Activated T-helper 17 cell treated with anti-CD3 and anti-CD28 coated beads, Interleukin-2, amount 50 U/mL, for 72 hours (primary cell): ENCODE data around the gene TLR10. TPM values are rescaled to one million over a fixed set of nuclear protein-coding genes. Genes with fewer than 3 reads are reported as not detected.
"Not testable (repeated sequence)": the region's sequence is repeated elsewhere in the genome, so short reads cannot be mapped to it uniquely, and the experiment has no call there.

Source experiments
- ATAC-seq: fragments of 150-1000 bp; cut with Tn5 transposase; replicated peaks from 2 replicates; pipeline ENCODE4 v1.10.0; 2021; ENCODE audit warnings: mild to moderate bottlenecking, moderate library complexity
- H3K27ac Mint-ChIP-seq: one replicate; pipeline ENCODE4 v1.8.0; 2022; ENCODE audit warnings: mixed read lengths
- H3K27me3 Mint-ChIP-seq: one replicate; pipeline ENCODE4 v1.8.0; 2022; ENCODE audit warnings: mixed read lengths
- H3K36me3 Mint-ChIP-seq: one replicate; pipeline ENCODE4 v1.8.0; 2022; ENCODE audit warnings: low read depth, mild to moderate bottlenecking, mixed read lengths
- H3K4me1 Mint-ChIP-seq: one replicate; pipeline ENCODE4 v1.8.0; 2022; ENCODE audit warnings: mixed read lengths
- H3K4me3 Mint-ChIP-seq: one replicate; pipeline ENCODE4 v1.8.0; 2022; ENCODE audit warnings: mild to moderate bottlenecking, mixed read lengths
- H3K9me3 Mint-ChIP-seq: one replicate; pipeline ENCODE4 v1.8.0; 2022; ENCODE audit warnings: mixed read lengths
- total RNA-seq, 2 donors: library from RNA; stranded (reverse); gene quantifications; one replicate each; pipeline ENCODE4 v1.2.3, GENCODE V29; 2022

TLR10 gene
- total RNA-seq, 2 donors from 2014 or later, result 0.19 TPM; not detected in 1

DNA sequence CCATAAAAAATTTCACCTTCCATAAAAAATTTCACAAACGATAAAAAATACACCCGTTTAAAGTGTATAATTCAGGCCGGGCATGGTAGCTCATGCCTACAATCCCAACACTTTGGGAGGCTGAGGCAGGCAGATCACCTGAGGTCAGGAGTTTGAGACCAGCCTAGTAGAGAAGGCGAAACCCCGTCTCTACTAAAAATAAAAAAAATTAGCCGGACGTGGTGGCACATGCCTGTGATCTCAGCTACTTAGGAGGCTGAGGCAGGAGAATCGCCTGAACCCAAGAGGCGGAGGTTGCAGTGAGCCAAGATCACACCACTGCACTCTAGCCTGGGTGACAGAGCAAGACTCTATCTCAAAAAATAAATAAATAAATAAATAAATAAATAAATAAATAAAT, 23.5 kb upstream of the TLR10 start:
- H3K4me3 Mint-ChIP-seq, result peak overlapping the region; percentile 77
- H3K4me1 Mint-ChIP-seq, result peaks cover 27% of the 10 kb centered on the region
- H3K27ac Mint-ChIP-seq, result peak overlapping the region; percentile 86
- H3K27me3 Mint-ChIP-seq, H3K9me3 Mint-ChIP-seq, ATAC-seq, H3K36me3 Mint-ChIP-seq: not testable (repeated sequence)

DNA sequence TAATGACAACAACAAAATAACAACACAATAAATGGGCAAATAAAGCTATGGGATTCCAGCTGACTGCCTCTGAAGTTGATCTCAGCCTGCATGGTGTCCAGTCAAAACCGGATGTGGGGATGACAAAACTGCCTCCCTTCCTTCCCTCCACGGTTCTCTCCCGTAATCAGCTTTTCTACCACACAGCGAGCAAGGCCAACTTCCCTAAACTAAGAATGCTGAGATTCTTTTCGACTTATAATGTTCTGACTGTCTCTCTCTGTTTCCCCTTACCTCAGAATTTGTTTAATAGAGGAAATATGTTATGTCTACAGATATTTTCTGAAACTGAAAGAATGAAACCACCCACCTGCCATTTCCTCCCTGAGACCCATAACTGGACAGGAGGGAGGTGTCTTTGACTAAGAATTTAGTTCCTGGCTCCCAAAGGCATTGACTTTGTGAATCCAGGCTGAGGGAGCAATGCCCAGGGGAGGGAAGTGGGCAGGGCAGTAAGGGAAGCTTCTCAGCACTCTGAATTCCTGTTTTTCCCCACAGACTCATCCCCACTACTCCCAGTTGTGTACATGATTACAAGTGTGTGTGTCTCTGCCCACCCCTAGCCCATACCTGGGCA, 22.8 kb upstream of the TLR10 start:
- Mint-ChIP-seq H3K4me3 (peak overlapping the region; percentile 77), H3K36me3 (peaks cover 9% of the 10 kb centered on the region), H3K9me3 (peaks cover 4% of the 10 kb centered on the region), H3K4me1 (peaks cover 27% of the 10 kb centered on the region), H3K27ac (peak overlapping the region; percentile 86), H3K27me3 (no peaks in the 10 kb centered on the region)
- ATAC-seq, result peak; percentile 43

DNA sequence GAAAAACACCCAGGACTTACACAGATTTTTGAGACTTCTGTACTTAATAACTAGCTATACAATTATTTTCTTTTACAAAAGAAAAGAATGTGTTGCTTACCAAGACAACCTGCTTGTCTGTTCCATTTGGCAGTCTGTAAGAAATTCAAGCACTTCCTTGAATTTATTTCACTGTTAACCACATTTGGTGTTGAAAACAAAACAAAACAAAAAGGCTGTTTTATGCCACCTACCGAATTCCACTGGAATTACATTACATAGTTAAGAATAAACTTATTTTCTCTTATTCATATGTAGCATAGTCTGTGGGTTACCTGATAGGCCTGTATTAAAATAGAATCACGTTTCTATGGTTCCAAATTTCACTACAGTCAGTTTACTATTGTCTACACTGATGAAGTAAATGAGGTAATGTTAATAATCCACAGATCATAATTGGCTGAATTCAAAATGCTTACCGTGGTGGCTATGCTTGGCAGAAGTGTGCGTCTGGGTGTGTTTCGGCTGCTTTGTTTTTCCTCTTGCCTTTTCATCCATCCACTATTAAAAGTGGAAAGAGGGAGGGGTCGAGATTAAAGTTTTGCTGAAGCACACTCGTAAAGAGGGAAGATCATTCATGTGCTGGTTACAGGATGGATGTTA, 22.0 kb upstream of the TLR10 start, which contains the start of gene TLR1:
TSS of gene TLR1 (minus strand) at position 138 of the 642 bp plus-strand sequence. CDS start 5,960 bp downstream, outside the sequence.
- H3K4me1 Mint-ChIP-seq, result peaks cover 27% of the 10 kb centered on the region
- H3K27ac Mint-ChIP-seq, result peak within 1 kb of the TSS; percentile 86
- H3K36me3 Mint-ChIP-seq, result peaks cover 18% of the 10 kb centered on the region
- no peaks in the 10 kb centered on the region for H3K27me3 Mint-ChIP-seq
- peak within 1 kb of the TSS; percentile 77 for H3K4me3 Mint-ChIP-seq
- ATAC-seq, result peak; percentile 48
- H3K9me3 Mint-ChIP-seq, result peaks cover 8% of the 10 kb centered on the region

DNA sequence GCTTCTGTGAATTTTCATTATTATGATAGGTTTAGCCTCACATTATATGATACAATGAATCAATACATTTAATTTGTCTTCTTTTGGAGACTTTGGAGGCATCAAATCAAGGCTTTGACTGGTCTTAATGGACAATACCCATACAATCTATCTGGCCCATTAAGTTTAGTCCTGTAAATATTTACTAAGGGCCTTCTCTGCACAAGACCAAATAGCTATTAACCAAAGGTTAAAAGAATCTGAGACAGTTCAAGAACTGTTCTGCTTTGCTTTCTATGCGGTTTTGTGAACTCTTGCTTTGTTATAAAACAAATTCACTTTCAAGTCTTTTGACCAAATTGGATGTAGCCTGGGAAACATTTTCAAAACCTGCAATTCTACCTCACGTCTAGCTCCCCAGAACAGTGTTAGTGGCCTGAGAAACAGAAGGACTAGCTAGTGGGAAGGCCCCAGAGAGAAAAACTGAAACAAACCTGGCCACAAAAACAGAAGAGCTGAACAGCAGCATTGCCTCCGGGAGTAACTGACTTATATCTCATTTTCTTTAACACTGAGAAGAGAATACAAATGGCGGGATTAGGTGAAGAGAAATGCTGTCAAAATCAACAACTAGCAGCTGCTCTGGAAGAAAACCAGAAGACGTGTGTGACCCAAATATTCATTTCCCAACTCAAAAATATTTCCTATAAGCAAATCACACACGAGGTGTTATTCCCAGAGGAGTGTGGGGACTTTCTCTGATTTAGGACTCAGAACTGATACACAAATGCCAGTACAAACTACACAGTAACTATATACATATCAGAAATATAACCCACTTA, 21.3 kb upstream of the TLR10 start:
- peak; percentile 91 for ATAC-seq
- Mint-ChIP-seq H3K36me3 (peaks cover 25% of the 10 kb centered on the region), H3K27ac (peak overlapping the region; percentile 86), H3K9me3 (peaks cover 15% of the 10 kb centered on the region), H3K27me3 (no peaks in the 10 kb centered on the region), H3K4me1 (peaks cover 27% of the 10 kb centered on the region), H3K4me3 (peak overlapping the region; percentile 77)

DNA sequence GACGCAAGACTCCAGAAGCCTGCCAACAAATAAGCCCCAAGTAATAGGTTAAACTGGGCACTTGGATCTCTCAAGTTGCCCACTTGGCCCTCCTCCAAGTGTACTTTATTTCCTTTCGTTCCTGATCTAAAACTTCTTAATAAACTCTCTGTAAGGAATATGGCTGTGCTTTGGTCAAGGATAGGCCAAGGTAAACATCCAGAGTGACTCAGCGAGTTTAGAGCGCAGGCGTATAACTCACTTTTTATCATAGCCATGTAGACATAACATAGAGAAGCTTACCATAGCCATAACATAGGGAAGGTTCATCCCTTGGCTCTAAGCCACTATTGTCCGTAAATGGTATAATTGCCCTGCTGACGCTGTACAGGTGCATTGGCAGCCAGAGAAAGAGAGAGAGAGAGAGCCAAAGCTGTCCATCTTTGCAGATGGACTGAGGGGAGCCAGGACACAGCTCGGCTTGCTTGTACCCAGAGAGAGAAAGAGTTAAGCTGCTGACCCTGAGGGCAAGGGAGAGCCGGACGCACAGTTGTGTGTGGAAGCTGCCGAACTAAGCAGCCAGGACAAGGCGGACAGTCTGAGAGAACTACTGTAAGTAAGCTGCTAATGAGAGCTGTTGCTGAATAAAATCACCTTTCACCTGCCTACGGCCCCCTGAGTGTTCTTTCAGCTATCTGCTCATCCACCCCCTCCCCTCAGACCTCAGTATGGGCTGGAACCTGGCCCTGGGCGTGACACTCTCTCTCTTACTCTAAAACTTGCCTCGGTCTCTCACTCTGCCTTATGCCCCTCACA, 20.0 kb upstream of the TLR10 start:
- peak overlapping the region; percentile 77 for H3K4me3 Mint-ChIP-seq
- no peaks in the 10 kb centered on the region for H3K27me3 Mint-ChIP-seq
- H3K36me3 Mint-ChIP-seq, result peaks cover 38% of the 10 kb centered on the region
- ATAC-seq, result no peak
- H3K9me3 Mint-ChIP-seq, result peaks cover 17% of the 10 kb centered on the region
- peaks cover 27% of the 10 kb centered on the region for H3K4me1 Mint-ChIP-seq
- no peak overlapping the region for H3K27ac Mint-ChIP-seq

DNA sequence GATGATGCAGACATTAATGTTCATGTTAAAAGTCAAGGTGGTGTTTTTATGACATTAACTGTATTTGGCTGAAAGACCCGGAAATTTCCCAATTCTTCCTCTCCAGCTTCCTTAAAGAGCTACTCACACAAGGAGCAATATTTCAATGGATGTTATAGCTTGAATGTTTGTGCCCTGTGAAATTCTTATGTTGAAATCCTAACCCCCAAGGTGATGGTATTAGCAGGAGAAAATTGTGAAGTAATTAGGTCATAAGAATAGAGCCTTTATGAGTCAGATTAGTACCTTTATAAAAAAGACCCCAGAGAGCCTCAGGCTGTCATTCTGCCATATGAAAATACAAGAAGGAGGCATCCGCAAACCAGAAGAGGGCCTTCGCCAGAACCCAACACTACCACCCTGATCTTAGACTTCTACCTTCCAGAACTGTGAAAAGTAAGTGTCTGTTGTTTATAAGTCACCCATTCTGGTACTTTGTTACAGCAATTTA, 18.2 kb upstream of the TLR10 start:
- Mint-ChIP-seq H3K36me3 (peaks cover 41% of the 10 kb centered on the region), H3K9me3 (peaks cover 17% of the 10 kb centered on the region), H3K4me1 (peaks cover 27% of the 10 kb centered on the region), H3K27me3 (no peaks in the 10 kb centered on the region), H3K4me3 (no peak overlapping the region), H3K27ac (no peak overlapping the region)
- ATAC-seq, result no peak

DNA sequence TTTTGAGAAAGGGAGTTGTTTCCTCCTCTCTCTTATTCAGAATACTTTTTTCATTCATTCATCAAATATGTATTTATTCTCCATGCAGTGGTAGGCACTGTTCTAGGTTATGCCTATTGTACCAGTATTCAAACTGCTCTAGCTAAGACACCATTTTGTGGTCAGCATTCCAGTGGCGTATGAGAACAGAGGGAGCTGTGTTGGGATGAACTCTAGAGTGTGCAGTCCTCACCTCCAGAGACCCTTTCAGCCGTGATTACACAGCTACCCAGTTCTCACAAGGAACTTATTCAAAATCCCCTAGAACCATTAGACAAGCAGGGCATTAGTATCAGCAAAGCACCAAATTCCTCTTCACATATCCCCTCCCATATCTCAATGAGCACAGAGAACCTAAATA, 17.6 kb upstream of the TLR10 start:
- Mint-ChIP-seq H3K27me3 (no peaks in the 10 kb centered on the region), H3K9me3 (peaks cover 17% of the 10 kb centered on the region), H3K36me3 (peaks cover 41% of the 10 kb centered on the region), H3K4me1 (peaks cover 21% of the 10 kb centered on the region), H3K27ac (no peak overlapping the region), H3K4me3 (no peak overlapping the region)
- ATAC-seq, result no peak

DNA sequence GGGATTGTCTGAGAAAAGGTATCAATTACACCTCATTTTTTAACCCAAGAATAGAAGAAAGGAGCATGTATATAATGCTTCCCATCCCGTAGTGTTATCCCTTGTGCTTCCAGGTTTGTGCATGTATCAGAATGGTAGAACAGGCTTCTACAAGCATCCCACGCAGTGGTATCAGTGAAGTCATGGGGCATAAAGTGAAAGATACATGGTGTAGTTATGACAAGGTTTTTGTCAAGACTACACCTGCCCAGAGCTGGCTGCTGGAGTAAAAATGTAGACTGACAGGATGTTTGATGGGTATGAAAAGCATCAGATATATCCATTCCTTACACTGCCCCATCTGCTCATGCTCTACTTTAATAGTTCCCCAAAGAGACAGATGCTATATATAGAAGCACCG, 12.3 kb upstream of the TLR10 start:
- Mint-ChIP-seq H3K27me3 (no peaks in the 10 kb centered on the region), H3K4me1 (no peaks in the 10 kb centered on the region), H3K4me3 (no peak overlapping the region), H3K27ac (no peak overlapping the region), H3K36me3 (peaks cover 26% of the 10 kb centered on the region), H3K9me3 (peaks cover 26% of the 10 kb centered on the region)
- ATAC-seq, result no peak

DNA sequence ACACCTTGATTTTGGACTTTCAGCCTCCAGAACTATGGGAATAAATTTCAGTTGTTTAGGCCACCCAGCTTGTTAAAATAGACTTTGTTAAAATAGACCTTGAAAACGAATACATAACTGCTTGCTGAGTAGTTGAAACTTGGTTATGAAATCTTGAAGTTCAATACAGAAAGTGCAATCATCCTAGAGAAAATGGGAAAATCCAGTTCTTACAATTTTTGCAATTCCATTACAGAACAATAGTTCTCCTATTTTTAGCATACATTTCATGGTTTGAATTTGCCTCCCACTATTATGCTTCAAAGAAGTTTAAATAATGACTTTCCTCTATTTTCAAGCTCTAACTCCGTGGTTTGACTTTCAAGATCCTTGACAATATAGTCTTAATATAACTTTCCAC, 11.3 kb upstream of the TLR10 start:
- no peak for ATAC-seq
- Mint-ChIP-seq H3K36me3 (peaks cover 16% of the 10 kb centered on the region), H3K9me3 (peaks cover 18% of the 10 kb centered on the region), H3K4me1 (no peaks in the 10 kb centered on the region), H3K4me3 (no peak overlapping the region), H3K27ac (no peak overlapping the region), H3K27me3 (no peaks in the 10 kb centered on the region)

DNA sequence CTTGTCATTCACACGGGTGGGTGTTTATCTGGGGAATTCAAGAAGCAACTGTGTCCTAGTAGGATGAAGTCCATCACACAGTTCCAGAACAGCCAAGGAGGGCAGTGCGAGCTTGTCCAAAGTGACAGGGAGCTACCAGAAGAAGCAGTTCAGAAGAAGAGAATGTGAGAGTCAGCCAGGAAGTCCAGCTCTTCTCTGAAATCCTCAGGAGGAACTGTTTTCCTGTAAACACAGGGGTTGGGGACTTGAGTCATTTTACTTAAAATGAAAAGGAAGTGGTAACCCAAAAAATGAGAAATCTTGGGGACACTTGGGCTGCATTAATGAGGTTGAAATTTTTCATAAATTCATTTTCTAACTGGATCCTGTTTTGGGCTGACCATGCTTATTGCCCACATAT, 8.2 kb upstream of the TLR10 start:
- Mint-ChIP-seq H3K27me3 (no peaks in the 10 kb centered on the region), H3K9me3 (peaks cover 16% of the 10 kb centered on the region), H3K27ac (no peak overlapping the region), H3K4me3 (no peak overlapping the region), H3K4me1 (no peaks in the 10 kb centered on the region), H3K36me3 (no peaks in the 10 kb centered on the region)
- ATAC-seq, result no peak

DNA sequence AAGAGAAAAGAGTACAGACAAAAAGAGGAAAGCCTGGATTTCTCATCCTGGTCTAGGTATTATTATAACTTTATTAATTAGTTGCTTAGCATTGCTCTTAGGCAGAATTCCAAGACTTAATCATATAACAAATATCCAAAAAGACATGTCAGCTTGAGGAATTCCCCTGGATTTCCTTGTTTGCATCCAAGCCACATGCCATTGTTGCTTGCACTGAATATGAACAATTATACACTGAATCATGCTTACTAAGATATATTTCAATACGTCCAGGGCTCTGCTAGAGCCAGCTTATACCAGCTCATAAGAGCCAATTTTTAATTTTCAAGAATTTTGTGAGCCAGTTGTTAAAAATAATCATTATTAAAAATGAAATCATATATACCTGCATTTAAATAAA, 5.5 kb upstream of the TLR10 start:
- no peak overlapping the region for H3K27ac Mint-ChIP-seq
- H3K36me3 Mint-ChIP-seq, result no peaks in the 10 kb centered on the region
- H3K4me1 Mint-ChIP-seq, result no peaks in the 10 kb centered on the region
- H3K9me3 Mint-ChIP-seq, result peaks cover 11% of the 10 kb centered on the region
- ATAC-seq, result no peak
- no peaks in the 10 kb centered on the region for H3K27me3 Mint-ChIP-seq
- no peak overlapping the region for H3K4me3 Mint-ChIP-seq

DNA sequence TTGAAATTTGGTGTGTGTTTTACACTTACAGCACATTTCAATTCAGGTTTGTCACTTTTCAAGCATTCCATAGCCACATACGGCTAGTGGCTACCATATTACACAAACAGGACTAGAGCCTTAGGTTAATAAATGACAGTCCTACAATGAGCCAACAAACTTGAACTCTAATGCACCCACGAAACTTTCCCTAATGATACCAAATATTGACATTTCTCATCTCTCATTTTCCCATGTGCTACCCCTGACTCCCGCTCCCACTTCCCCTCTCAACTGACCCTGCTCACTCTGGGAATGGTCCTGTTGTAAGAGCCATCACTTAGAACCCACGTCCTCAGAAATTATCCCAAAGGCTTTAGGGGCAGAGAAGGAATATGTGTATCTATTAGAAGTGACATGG, 4.9 kb upstream of the TLR10 start:
- H3K4me3 Mint-ChIP-seq, result no peak overlapping the region
- H3K27me3 Mint-ChIP-seq, result no peaks in the 10 kb centered on the region
- no peak for ATAC-seq
- peaks cover 11% of the 10 kb centered on the region for H3K9me3 Mint-ChIP-seq
- H3K27ac Mint-ChIP-seq, result no peak overlapping the region
- H3K36me3 Mint-ChIP-seq, result no peaks in the 10 kb centered on the region
- H3K4me1 Mint-ChIP-seq, result no peaks in the 10 kb centered on the region

DNA sequence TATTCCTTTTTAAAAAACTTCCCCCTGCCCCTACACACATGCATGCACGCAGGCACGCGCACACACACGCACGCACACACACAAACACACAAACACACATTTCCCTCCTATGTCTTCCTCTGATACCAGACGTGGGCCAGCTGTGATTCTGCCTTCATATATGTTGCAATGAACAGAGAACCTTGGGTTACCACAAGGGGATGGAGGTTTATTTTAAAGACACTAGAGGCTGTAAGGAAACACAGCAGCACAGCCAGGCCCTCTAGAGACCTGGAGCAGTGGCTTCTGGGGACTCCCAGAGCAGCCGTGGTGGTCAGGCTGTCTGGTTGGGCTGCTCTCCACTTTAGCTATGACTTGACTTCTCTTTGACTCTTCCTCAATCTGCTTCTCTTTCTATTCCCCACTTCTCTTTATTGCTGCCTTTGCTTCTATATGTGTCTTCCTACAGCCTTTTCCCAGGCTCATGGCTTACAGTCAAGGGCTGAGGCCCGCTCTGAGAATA, 3.2 kb upstream of the TLR10 start:
- no peaks in the 10 kb centered on the region for H3K36me3 Mint-ChIP-seq
- H3K27me3 Mint-ChIP-seq, result no peaks in the 10 kb centered on the region
- H3K4me1 Mint-ChIP-seq, result no peaks in the 10 kb centered on the region
- no peak for ATAC-seq
- no peak overlapping the region for H3K4me3 Mint-ChIP-seq
- H3K27ac Mint-ChIP-seq, result no peak overlapping the region
- peaks cover 5% of the 10 kb centered on the region for H3K9me3 Mint-ChIP-seq
